PC-3 (cell line): Measurements from ENCODE around the gene CIAO2B. TPM values are rescaled to one million over a fixed set of nuclear protein-coding genes. Genes with fewer than 3 reads are reported as not detected.

Source experiments
- ATAC-seq: fragments of 200-7000 bp; cut with Tn5 transposase; 2 replicates; pipeline ENCODE4 v1.9.1; 2020; ENCODE audit warnings: mild to moderate bottlenecking, moderate library complexity
- BruUV-seq: library from RNA; stranded (reverse); fragments of 400-500 nt; replicated peaks from 2 replicates; lab custom pipeline; 2021; lab: Mats Ljungman, UMichigan
- CTCF ChIA-PET: fragments of 300-600 bp; sonication (Branson Sonifier 250); formaldehyde crosslinking; loops from one replicate; lab custom pipeline; 2022; ENCODE audit warnings: antibody characterized with exemption; lab: Charles Lee
- POLR2A ChIA-PET: fragments of 300-600 bp; sonication (Branson Sonifier 250); formaldehyde crosslinking; loops from one replicate; lab custom pipeline; 2022; ENCODE audit warnings: antibody characterized with exemption; ENCODE audit not compliant: unreplicated experiment; lab: Charles Lee
- DNase-seq: peaks from one replicate; pipeline ENCODE4 v3.0.0-alpha.2; 2015
- H2AFZ ChIP-seq: fragments of 300-600 bp; sonication (generic); 2 replicates; pipeline ENCODE4 v1.6.0; 2016; ENCODE audit warnings: antibody characterized with exemption, low read length
- H3F3A ChIP-seq: fragments of 300-600 bp; sonication (generic); one replicate; pipeline ENCODE4 v1.6.0; 2017; ENCODE audit warnings: antibody characterized with exemption, low read length, control low read depth, mild to moderate bottlenecking; ENCODE audit not compliant: unreplicated experiment
- H3K27ac ChIP-seq: fragments of 300-600 bp; sonication (generic); 2 replicates; pipeline ENCODE4 v1.5.1; 2016; ENCODE audit warnings: mild to moderate bottlenecking, low read length
- H3K27me3 ChIP-seq: fragments of 300-600 bp; sonication (generic); 2 replicates; pipeline ENCODE4 v1.6.1; 2016; ENCODE audit warnings: low read length, mixed read lengths
- H3K36me3 ChIP-seq: fragments of 300-600 bp; sonication (generic); 2 replicates; pipeline ENCODE4 v1.6.1; 2016; ENCODE audit warnings: low read depth, mixed run types, low read length, mixed read lengths
- H3K4me1 ChIP-seq: fragments of 300-600 bp; sonication (generic); 2 replicates; pipeline ENCODE4 v1.5.1; 2016; ENCODE audit warnings: low read length; ENCODE audit not compliant: insufficient read depth
- H3K4me2 ChIP-seq: fragments of 300-600 bp; sonication (generic); 2 replicates; pipeline ENCODE4 v1.6.0; 2016; ENCODE audit warnings: low read length
- H3K4me3 ChIP-seq: fragments of 300-600 bp; sonication (generic); 2 replicates; pipeline ENCODE4 v1.5.1; 2016; ENCODE audit warnings: mild to moderate bottlenecking, low read length, mixed read lengths
- H3K79me2 ChIP-seq: fragments of 300-600 bp; sonication (generic); 2 replicates; pipeline ENCODE4 v1.6.1; 2017; ENCODE audit warnings: low read length, mixed read lengths
- H3K9ac ChIP-seq: fragments of 300-600 bp; sonication (generic); 2 replicates; pipeline ENCODE4 v1.6.0; 2016; ENCODE audit warnings: mild to moderate bottlenecking, low read length
- H3K9me2 ChIP-seq: fragments of 300-600 bp; sonication (generic); replicated peaks from 2 replicates; pipeline ENCODE4 v1.6.1; 2016; ENCODE audit warnings: mixed run types, low read length, mixed read lengths
- H3K9me3 ChIP-seq: fragments of 300-600 bp; sonication (generic); 2 replicates; pipeline ENCODE4 v1.6.1; 2016; ENCODE audit warnings: low read length, mixed read lengths
- H4K20me1 ChIP-seq: fragments of 300-600 bp; sonication (generic); 2 replicates; pipeline ENCODE4 v1.6.1; 2016; ENCODE audit warnings: low read length, mixed read lengths
- CTCF ChIP-seq: fragments of 300-600 bp; sonication (generic); conservative IDR thresholded peaks from 2 replicates; pipeline ENCODE4 v1.5.1; 2017; ENCODE audit warnings: antibody characterized with exemption, low read depth, mild to moderate bottlenecking, low read length
- EZH2phosphoT487 ChIP-seq: fragments of 300-600 bp; sonication (generic); IDR thresholded peaks from 2 replicates; pipeline ENCODE4 v1.6.1; 2018; ENCODE audit warnings: mild to moderate bottlenecking, antibody characterized with exemption, low read length, borderline replicate concordance
- intact Hi-C: fragments of 100-400 bp; cut with micrococcal nuclease; formaldehyde crosslinking; loops from 2 replicates; pipeline ENCODE4 v1.9.0; 2023
- total RNA-seq: library from RNA; depleted of rRNA; stranded (reverse); fragments of >200 nt; gene quantifications from 2 replicates; pipeline ENCODE4 v1.2.3, GENCODE V29; 2014; rRNA removed

CIAO2B gene
- total RNA-seq, 1 experiment from 2014 or later, result 172 TPM

DNA sequence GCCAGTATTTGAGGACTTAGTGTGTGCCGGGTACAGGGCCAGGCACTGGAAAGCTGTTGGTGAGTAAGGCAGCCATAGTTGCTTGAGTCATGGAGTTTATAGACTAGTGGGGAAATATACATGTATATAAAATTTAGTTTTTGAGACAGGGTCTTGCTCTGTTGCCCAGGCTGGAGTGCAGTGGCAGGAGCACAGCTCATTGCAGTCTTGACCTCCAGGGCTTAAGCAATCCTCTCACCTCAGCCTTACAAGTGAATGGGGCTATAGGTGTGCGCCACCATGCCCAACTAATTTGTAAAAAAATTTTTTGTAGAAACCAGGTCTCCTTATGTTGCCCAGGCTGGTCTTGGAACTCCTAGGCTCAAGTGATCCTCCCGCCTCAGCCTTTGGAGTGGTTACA, 51.5 kb downstream of the CIAO2B start:
- TF ChIP-seq CTCF, result no peak
- TF ChIP-seq EZH2phosphoT487, result no peak
- DNase-seq (no peak), ATAC-seq (no peak)
- H3K9me2 ChIP-seq, result no peaks in the 10 kb centered on the region
- H3K4me3 ChIP-seq, result no peak overlapping the region
- no peaks in the 10 kb centered on the region for H3K9me3 ChIP-seq
- no peaks in the 10 kb centered on the region for H3F3A ChIP-seq
- no peak overlapping the region for H3K9ac ChIP-seq
- H3K27ac ChIP-seq, result no peak overlapping the region
- H3K79me2 ChIP-seq, result peaks cover 14% of the 10 kb centered on the region
- no peak overlapping the region for H3K4me2 ChIP-seq
- peaks cover 8% of the 10 kb centered on the region for H3K36me3 ChIP-seq
- intact Hi-C loops, result no loop called here
- ChIA-PET CTCF (interaction anchor here (1.3 kb wide), 1 partner anchor 10 kb away, joined by 8 read pairs; no protein-coding TSS in a partner anchor), POLR2A (no interaction called here)
- H2AFZ ChIP-seq, result no peak overlapping the region
- H4K20me1 ChIP-seq, result no peaks in the 10 kb centered on the region
- peaks cover 9% of the 10 kb centered on the region; the same call in 1 of the 2 replicates for H3K4me1 ChIP-seq
- no peaks in the 10 kb centered on the region for H3K27me3 ChIP-seq
- BruUV-seq, result no TSS peak

Other genes starting within 250 kb of the CIAO2B start
- gene CMTM4, start 237.7 kb downstream of the CIAO2B start, total RNA-seq, result 16.9 and 17.0 TPM in 2 replicates
- gene DYNC1LI2, start 182.8 kb downstream of the CIAO2B start, total RNA-seq, result 63.9 and 82.8 TPM in 2 replicates
- gene TERB1, start 132.8 kb downstream of the CIAO2B start, total RNA-seq, result 0.23 TPM in 1 of 2 replicates, not detected in the other
- 55.1 and 82.3 TPM in 2 replicates for gene NAE1, start 103.4 kb downstream of the CIAO2B start, total RNA-seq
- not detected in 2 replicates for gene CA7, start 90.0 kb downstream of the CIAO2B start, total RNA-seq
- gene PDP2, start 53.9 kb downstream of the CIAO2B start, total RNA-seq, result 2.8 and 12.7 TPM in 2 replicates
- not detected in 2 replicates for gene CDH16, start 15.5 kb downstream of the CIAO2B start, total RNA-seq
- 1.2 and 2.8 TPM in 2 replicates for gene RRAD, start 8.9 kb downstream of the CIAO2B start, total RNA-seq
- gene CES2, start 1.1 kb upstream of the CIAO2B start, total RNA-seq, result 15.3 and 15.8 TPM in 2 replicates
- 0.26 and 0.58 TPM in 2 replicates for gene CES3, start 26.9 kb upstream of the CIAO2B start, total RNA-seq
- gene CES4A, start 54.2 kb upstream of the CIAO2B start, total RNA-seq, result 2.1 and 2.6 TPM in 2 replicates
- 50.6 and 103 TPM in 2 replicates for gene CBFB, start 94.7 kb upstream of the CIAO2B start, total RNA-seq
- 12.4 and 18.8 TPM in 2 replicates for gene PHAF1, start 175.5 kb upstream of the CIAO2B start, total RNA-seq
- gene B3GNT9, start 216.6 kb upstream of the CIAO2B start, total RNA-seq, result 2.3 and 2.8 TPM in 2 replicates
- 19.4 and 26.6 TPM in 2 replicates for gene TRADD, start 225.5 kb upstream of the CIAO2B start, total RNA-seq
- 8.7 and 13.1 TPM in 2 replicates for gene FBXL8, start 225.6 kb upstream of the CIAO2B start, total RNA-seq
- gene HSF4, start 230.3 kb upstream of the CIAO2B start, total RNA-seq, result 20.6 and 24.8 TPM in 2 replicates
- gene NOL3, start 236.1 kb upstream of the CIAO2B start, total RNA-seq, result 64.5 and 91.6 TPM in 2 replicates
- gene MATCAP1, start 249.6 kb upstream of the CIAO2B start, total RNA-seq, result 22.6 and 29.6 TPM in 2 replicates